ENCODE data around the gene CMSS1. TPM values are rescaled to one million over a fixed set of nuclear protein-coding genes. Genes with fewer than 3 reads are reported as not detected.

CMSS1 gene
- polyA plus RNA-seq, 2 of the 4 experiments (the other 2 are of a cell fraction): 61.1 to 62.9 TPM

DNA sequence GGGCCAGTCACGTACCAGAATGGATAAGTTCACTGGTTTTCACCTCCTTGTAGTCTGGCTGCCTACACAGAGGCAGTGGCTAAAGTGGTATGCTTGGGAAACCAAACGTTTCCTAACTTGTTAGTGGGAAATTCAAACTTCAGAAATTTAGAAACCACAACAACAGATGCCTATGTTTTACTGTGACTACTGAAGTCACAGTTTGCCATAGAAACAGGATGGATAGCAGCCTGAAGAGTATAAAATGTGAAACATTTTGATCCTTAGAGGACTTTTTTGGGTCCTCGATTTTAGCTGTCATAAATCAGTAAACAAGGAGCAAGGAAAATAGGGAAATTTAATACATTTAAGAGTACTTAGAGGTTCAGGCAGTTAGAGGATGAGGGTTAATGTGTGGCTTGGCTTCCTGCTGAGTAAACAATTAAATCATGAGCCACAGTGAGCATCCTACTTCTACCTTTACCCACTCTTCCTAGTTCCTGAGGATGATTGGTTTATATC lies 48.6 kb downstream of the CMSS1 start:
- no peak for ATAC-seq
- H3K4me3 ChIP-seq: no peak overlapping the region
- 38% methylated on average over 3 of the region's 3 CpGs for WGBS (ENCODE audit: missing lambda C conversion rate)
- ChIA-PET CTCF (no interaction called here), POLR2A (no interaction called here)
- H3K27ac ChIP-seq: no peak overlapping the region
- no peak for FAIRE-seq
- no peak for DNase-seq (ENCODE audit: low read depth in 1 of 2, low spot score in 1 of 2)
- TF ChIP-seq RNF2 (IDR thresholded peaks at IDR 0.05; ENCODE audit: borderline replicate concordance, low read depth): no peak
- no peak for TF ChIP-seq HOXA7 (CRISPR knock-in tag; IDR thresholded peaks at IDR 0.05)
- no peak for TF ChIP-seq SMC3 (IDR thresholded peaks at IDR 0.05)
- TF ChIP-seq POLR2AphosphoS2 (conservative IDR thresholded peaks at IDR 0.05; ENCODE audit: low read length): no peak
- TF ChIP-seq, protein P1, sequence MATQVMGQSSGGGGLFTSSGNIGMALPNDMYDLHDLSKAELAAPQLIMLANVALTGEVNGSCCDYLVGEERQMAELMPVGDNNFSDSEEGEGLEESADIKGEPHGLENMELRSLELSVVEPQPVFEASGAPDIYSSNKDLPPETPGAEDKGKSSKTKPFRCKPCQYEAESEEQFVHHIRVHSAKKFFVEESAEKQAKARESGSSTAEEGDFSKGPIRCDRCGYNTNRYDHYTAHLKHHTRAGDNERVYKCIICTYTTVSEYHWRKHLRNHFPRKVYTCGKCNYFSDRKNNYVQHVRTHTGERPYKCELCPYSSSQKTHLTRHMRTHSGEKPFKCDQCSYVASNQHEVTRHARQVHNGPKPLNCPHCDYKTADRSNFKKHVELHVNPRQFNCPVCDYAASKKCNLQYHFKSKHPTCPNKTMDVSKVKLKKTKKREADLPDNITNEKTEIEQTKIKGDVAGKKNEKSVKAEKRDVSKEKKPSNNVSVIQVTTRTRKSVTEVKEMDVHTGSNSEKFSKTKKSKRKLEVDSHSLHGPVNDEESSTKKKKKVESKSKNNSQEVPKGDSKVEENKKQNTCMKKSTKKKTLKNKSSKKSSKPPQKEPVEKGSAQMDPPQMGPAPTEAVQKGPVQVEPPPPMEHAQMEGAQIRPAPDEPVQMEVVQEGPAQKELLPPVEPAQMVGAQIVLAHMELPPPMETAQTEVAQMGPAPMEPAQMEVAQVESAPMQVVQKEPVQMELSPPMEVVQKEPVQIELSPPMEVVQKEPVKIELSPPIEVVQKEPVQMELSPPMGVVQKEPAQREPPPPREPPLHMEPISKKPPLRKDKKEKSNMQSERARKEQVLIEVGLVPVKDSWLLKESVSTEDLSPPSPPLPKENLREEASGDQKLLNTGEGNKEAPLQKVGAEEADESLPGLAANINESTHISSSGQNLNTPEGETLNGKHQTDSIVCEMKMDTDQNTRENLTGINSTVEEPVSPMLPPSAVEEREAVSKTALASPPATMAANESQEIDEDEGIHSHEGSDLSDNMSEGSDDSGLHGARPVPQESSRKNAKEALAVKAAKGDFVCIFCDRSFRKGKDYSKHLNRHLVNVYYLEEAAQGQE (IDR thresholded peaks at IDR 0.05): no peak
- TF ChIP-seq ZC3H11A (IDR thresholded peaks at IDR 0.05): no peak
- no peak for TF ChIP-seq CHD2 (IDR thresholded peaks at IDR 0.05; ENCODE audit: low read length, partially characterized antibody)
- no peak for TF ChIP-seq ZSCAN20 (CRISPR knock-in tag; IDR thresholded peaks at IDR 0.05)
- TF ChIP-seq JUN (IDR thresholded peaks at IDR 0.05): no peak
- TF ChIP-seq RAD21 (conservative IDR thresholded peaks at IDR 0.05 in 1 of 2, IDR thresholded peaks at IDR 0.05 in 1 of 2): no peak
- no peak for TF ChIP-seq TP53 (CRISPR knock-in tag; IDR thresholded peaks at IDR 0.05)
- no peak for TF ChIP-seq HEYL (CRISPR knock-in tag; IDR thresholded peaks at IDR 0.05)
- no peak for TF ChIP-seq KDM1A (IDR thresholded peaks at IDR 0.05; ENCODE audit: low read depth)
- no peak for TF ChIP-seq CBX2 (IDR thresholded peaks at IDR 0.05; ENCODE audit: borderline replicate concordance, low read depth)
- no peak for TF ChIP-seq FOXS1 (CRISPR knock-in tag; IDR thresholded peaks at IDR 0.05)
- no peak for TF ChIP-seq BHLHE40 (IDR thresholded peaks at IDR 0.05; ENCODE audit: low read depth, low read length)
- TF ChIP-seq HOXB13 (CRISPR knock-in tag; IDR thresholded peaks at IDR 0.05; ENCODE audit: low read depth): no peak
- no peak for TF ChIP-seq EHMT2 (IDR thresholded peaks at IDR 0.05; ENCODE audit: low read depth)
- H3K4me1 ChIP-seq: peaks cover 16% of the 10 kb centered on the region
- no peaks in the 10 kb centered on the region for H3K9me3 ChIP-seq
- H3K4me2 ChIP-seq: no peak overlapping the region

GRCh38 chr3:99867594-99868310 lies 50.1 kb downstream of the CMSS1 start:
- DNase-seq (ENCODE audit: low read depth in 1 of 2, low spot score in 1 of 2) (no peak), ATAC-seq (no peak), FAIRE-seq (no peak)
- WGBS (ENCODE audit: missing lambda C conversion rate): 94% methylated on average over 3 of the region's 3 CpGs
- Histone ChIP-seq H3K4me2 (no peak overlapping the region), H3K4me3 (no peak overlapping the region), H3K4me1 (peaks cover 22% of the 10 kb centered on the region; the same call in 2 of the 3 replicates), H3K27ac (no peak overlapping the region), H3K9me3 (no peaks in the 10 kb centered on the region)
- no peak for TF ChIP-seq KDM5A (IDR thresholded peaks at IDR 0.05)
- TF ChIP-seq ESRRA (IDR thresholded peaks at IDR 0.05; ENCODE audit: borderline replicate concordance, low read length): no peak
- TF ChIP-seq ATOH8 (CRISPR knock-in tag; IDR thresholded peaks at IDR 0.05; ENCODE audit: low read depth): no peak
- TF ChIP-seq FOSB (CRISPR knock-in tag; IDR thresholded peaks at IDR 0.05): no peak
- no peak for TF ChIP-seq HES2 (IDR thresholded peaks at IDR 0.05)
- TF ChIP-seq KDM1A (IDR thresholded peaks at IDR 0.05; ENCODE audit: low read depth): no peak
- POLR2A ChIA-PET: no interaction called here
- CTCF ChIA-PET: interaction anchor here (0.8 to 1.8 kb wide), 4 partner anchors 23 to 36 kb away, joined by 3 to 10 read pairs (median 4); no protein-coding TSS in a partner anchor

All from A549 (cell line).